ENCODE results near the gene UNC79. TPM values are rescaled to one million over a fixed set of nuclear protein-coding genes. Genes with fewer than 3 reads are reported as not detected.

Gene UNC79
- total RNA-seq, 1 donor from 2014 or later, result 0.08 TPM

GRCh38 chr14:93742761-93743160 lies 312.0 kb downstream of the UNC79 start:
- no peak for TF ChIP-seq CTCF (IDR thresholded peaks at IDR 0.05)
- Mint-ChIP-seq H3K9me3 (ENCODE audit: unreplicated experiment) (peaks cover 8% of the 10 kb centered on the region), H3K27ac (ENCODE audit: unreplicated experiment) (no peak overlapping the region), H3K36me3 (ENCODE audit: unreplicated experiment) (no peaks in the 10 kb centered on the region), H3K27me3 (ENCODE audit: unreplicated experiment) (no peaks in the 10 kb centered on the region), H3K4me3 (ENCODE audit: unreplicated experiment) (no peak overlapping the region), H3K4me1 (ENCODE audit: unreplicated experiment) (no peaks in the 10 kb centered on the region)
- DNase-seq (ENCODE audit: extremely low spot score, unreplicated experiment), result no peak

GRCh38 chr14:93743270-93744060 lies 312.7 kb downstream of the UNC79 start:
- H3K4me3 Mint-ChIP-seq (ENCODE audit: unreplicated experiment), result no peak overlapping the region
- H3K4me1 Mint-ChIP-seq (ENCODE audit: unreplicated experiment), result no peaks in the 10 kb centered on the region
- no peaks in the 10 kb centered on the region for H3K36me3 Mint-ChIP-seq (ENCODE audit: unreplicated experiment)
- TF ChIP-seq CTCF (IDR thresholded peaks at IDR 0.05), result no peak
- H3K9me3 Mint-ChIP-seq (ENCODE audit: unreplicated experiment), result peaks cover 11% of the 10 kb centered on the region
- no peaks in the 10 kb centered on the region for H3K27me3 Mint-ChIP-seq (ENCODE audit: unreplicated experiment)
- H3K27ac Mint-ChIP-seq (ENCODE audit: unreplicated experiment), result no peak overlapping the region
- DNase-seq (ENCODE audit: extremely low spot score, unreplicated experiment), result no peak

- DNase-seq (ENCODE audit: extremely low spot score, unreplicated experiment), result no peak
- no peak overlapping the region for H3K27ac Mint-ChIP-seq (ENCODE audit: unreplicated experiment)
- no peaks in the 10 kb centered on the region for H3K36me3 Mint-ChIP-seq (ENCODE audit: unreplicated experiment)
- peaks cover 11% of the 10 kb centered on the region for H3K9me3 Mint-ChIP-seq (ENCODE audit: unreplicated experiment)
- no peaks in the 10 kb centered on the region for H3K27me3 Mint-ChIP-seq (ENCODE audit: unreplicated experiment)
- no peaks in the 10 kb centered on the region for H3K4me1 Mint-ChIP-seq (ENCODE audit: unreplicated experiment)
- TF ChIP-seq CTCF (IDR thresholded peaks at IDR 0.05), result no peak
- H3K4me3 Mint-ChIP-seq (ENCODE audit: unreplicated experiment), result no peak overlapping the region
Measured at GRCh38 chr14:93744176-93744575, 313.4 kb downstream of the UNC79 start.

GRCh38 chr14:93744876-93745275 lies 314.1 kb downstream of the UNC79 start:
- Mint-ChIP-seq H3K4me3 (ENCODE audit: unreplicated experiment) (no peak overlapping the region), H3K27me3 (ENCODE audit: unreplicated experiment) (no peaks in the 10 kb centered on the region), H3K4me1 (ENCODE audit: unreplicated experiment) (no peaks in the 10 kb centered on the region), H3K36me3 (ENCODE audit: unreplicated experiment) (no peaks in the 10 kb centered on the region), H3K9me3 (ENCODE audit: unreplicated experiment) (peaks cover 11% of the 10 kb centered on the region), H3K27ac (ENCODE audit: unreplicated experiment) (no peak overlapping the region)
- TF ChIP-seq CTCF (IDR thresholded peaks at IDR 0.05), result no peak
- no peak for DNase-seq (ENCODE audit: extremely low spot score, unreplicated experiment)

- peaks cover 11% of the 10 kb centered on the region for H3K9me3 Mint-ChIP-seq (ENCODE audit: unreplicated experiment)
- no peak for TF ChIP-seq CTCF (IDR thresholded peaks at IDR 0.05)
- no peaks in the 10 kb centered on the region for H3K4me1 Mint-ChIP-seq (ENCODE audit: unreplicated experiment)
- no peak overlapping the region for H3K4me3 Mint-ChIP-seq (ENCODE audit: unreplicated experiment)
- H3K36me3 Mint-ChIP-seq (ENCODE audit: unreplicated experiment), result no peaks in the 10 kb centered on the region
- no peak for DNase-seq (ENCODE audit: extremely low spot score, unreplicated experiment)
- H3K27ac Mint-ChIP-seq (ENCODE audit: unreplicated experiment), result no peak overlapping the region
- H3K27me3 Mint-ChIP-seq (ENCODE audit: unreplicated experiment), result no peaks in the 10 kb centered on the region
Measured at GRCh38 chr14:93745603-93746273, 315.0 kb downstream of the UNC79 start.

Data from osteocyte (in vitro differentiated cells).